Keratinocyte (primary cell): ENCODE data around the gene AIFM3. TPM values are rescaled to one million over a fixed set of nuclear protein-coding genes. Genes with fewer than 3 reads are reported as not detected.

Experiments
- DNase-seq: peaks from one replicate; pipeline ENCODE4 v3.0.0-alpha.2; 2011; ENCODE audit warnings: low read depth, missing footprints, low spot score
- FAIRE-seq: peaks from 2 replicates; lab custom pipeline; 2011; peaks lifted over from hg19 to GRCh38; lab: Jason Lieb, UNC
- H2AFZ ChIP-seq: 2 replicates; pipeline ENCODE4 v1.6.0; 2012; ENCODE audit warnings: low read length, control low read depth, inconsistent platforms; ENCODE audit not compliant: control insufficient read depth
- H3K27ac ChIP-seq: 2 replicates; pipeline ENCODE4 v1.5.1; 2011; ENCODE audit warnings: low read length; ENCODE audit not compliant: control insufficient read depth, insufficient read depth
- H3K27me3 ChIP-seq: 3 replicates; pipeline ENCODE4 v1.6.0; 2011; ENCODE audit warnings: low read length; ENCODE audit not compliant: control insufficient read depth, insufficient read depth; ENCODE audit errors: extremely low read depth
- H3K36me3 ChIP-seq, 2 experiments: 2 replicates in 1 of 2; 3 replicates in 1 of 2; pipeline ENCODE4 v1.5.1; 2011; ENCODE audit warnings: low read length in 2 of 2, mild to moderate bottlenecking in 1 of 2; ENCODE audit not compliant: control insufficient read depth in 2 of 2, insufficient read depth in 2 of 2; ENCODE audit errors: extremely low read depth in 1 of 2
- H3K4me1 ChIP-seq: 3 replicates; pipeline ENCODE4 v1.5.1; 2011; ENCODE audit warnings: low read length; ENCODE audit not compliant: control insufficient read depth, insufficient read depth; ENCODE audit errors: extremely low read depth
- H3K4me2 ChIP-seq: 3 replicates; pipeline ENCODE4 v1.6.0; 2011; ENCODE audit warnings: low read depth, low read length; ENCODE audit not compliant: control insufficient read depth, insufficient read depth; ENCODE audit errors: extremely low read depth
- H3K4me3 ChIP-seq, 3 experiments: fragments of 200-600 bp in 1 of 3; sonication (generic) in 1 of 3; 2 replicates in 2 of 3; 3 replicates in 1 of 3; pipeline ENCODE4 v1.5.1; 2011 to 2016; ENCODE audit warnings: low read length in 3 of 3, mild to moderate bottlenecking in 3 of 3, control low read depth in 2 of 3, inconsistent platforms in 1 of 3, low read depth in 1 of 3, mixed read lengths in 1 of 3, mixed run types in 1 of 3, moderate library complexity in 1 of 3; ENCODE audit not compliant: control insufficient read depth in 2 of 3, insufficient read depth in 2 of 3; ENCODE audit errors: extremely low read depth in 1 of 3
- H3K79me2 ChIP-seq: 2 replicates; pipeline ENCODE4 v1.6.0; 2012; ENCODE audit warnings: low read length; ENCODE audit not compliant: control insufficient read depth, insufficient read depth
- H3K9ac ChIP-seq: 3 replicates; pipeline ENCODE4 v1.6.0; 2011; ENCODE audit warnings: low read length; ENCODE audit not compliant: control insufficient read depth, insufficient read depth; ENCODE audit errors: extremely low read depth
- H3K9me1 ChIP-seq: 3 replicates; pipeline ENCODE4 v1.6.0; 2011; ENCODE audit warnings: low read length; ENCODE audit not compliant: control insufficient read depth, insufficient read depth; ENCODE audit errors: extremely low read depth
- H3K9me3 ChIP-seq: 2 replicates; pipeline ENCODE4 v1.5.1; 2012; ENCODE audit warnings: low read depth, low read length; ENCODE audit not compliant: control insufficient read depth
- H4K20me1 ChIP-seq: 3 replicates; pipeline ENCODE4 v1.6.0; 2011; ENCODE audit warnings: low read length; ENCODE audit not compliant: control insufficient read depth, insufficient read depth; ENCODE audit errors: extremely low read depth
- CTCF ChIP-seq, 3 experiments: IDR thresholded peaks in 1 of 3; conservative IDR thresholded peaks in 1 of 3; optimal IDR thresholded peaks in 1 of 3; 2 replicates in 2 of 3; 3 replicates in 1 of 3; pipeline versions ENCODE3 to v1.5.1; 2011; ENCODE audit warnings: low read length in 3 of 3, mild to moderate bottlenecking in 3 of 3, moderate library complexity in 2 of 3, control low read depth in 1 of 3, inconsistent platforms in 1 of 3; ENCODE audit not compliant: insufficient read depth in 2 of 3; ENCODE audit errors: extremely low read depth in 1 of 3
- EZH2 ChIP-seq: IDR thresholded peaks from one replicate; pipeline ENCODE4 v1.6.1; 2012; ENCODE audit warnings: inconsistent platforms, mild to moderate bottlenecking, low read length, moderate library complexity
- dilution Hi-C: fragments of 300-500 bp; cut with MboI; formaldehyde crosslinking; loops from one replicate; pipeline ENCODE4 v1.7.0; 2020; ENCODE audit warnings: low sequenced_read_pairs; ENCODE audit not compliant: extremely low pct_ligation_motif_present
- polyA plus RNA-seq, 5 experiments: library from polyadenylated mRNA; depleted of rRNA in 3 of 5; stranded (reverse) in 3 of 5; stranded (forward) in 1 of 5; unstranded in 1 of 5; fragments of >200 nt; gene quantifications; 1 replicate in 1 of 5; 2 replicates in 3 of 5; 3 replicates in 1 of 5; pipeline versions ENCODE4 v1.2.1 to v1.2.3, GENCODE V29; 2011 to 2012; ENCODE audit warnings: missing spikeins in 2 of 5, low read depth in 1 of 5, low replicate concordance in 1 of 5

AIFM3 gene
- polyA plus RNA-seq, 1 donor (not counting 4 experiments of a cell fraction or from before 2014, with no cell fraction given) = 0.59 TPM

GRCh38 chr22:20922141-20922751 is 44.8 kb upstream of the AIFM3 start:
- Histone ChIP-seq H3K27ac (no peak overlapping the region), H3K79me2 (peaks cover 99% of the 10 kb centered on the region), H3K36me3 (peaks cover 1 to 5% of the 10 kb centered on the region in 2 experiments), H3K4me1 (peaks cover 21% of the 10 kb centered on the region), H3K4me2 (peak overlapping the region; percentile 43), H3K4me3 (no peak overlapping the region), H3K9ac (no peak overlapping the region), H2AFZ (no peak overlapping the region), H3K9me3 (no peaks in the 10 kb centered on the region), H3K27me3 (no peaks in the 10 kb centered on the region), H3K9me1 (no peaks in the 10 kb centered on the region), H4K20me1 (peaks cover 36% of the 10 kb centered on the region)
- FAIRE-seq (no peak), DNase-seq (no peak)
- dilution Hi-C loops = no loop called here
- TF ChIP-seq EZH2 (no peak), CTCF (optimal IDR thresholded peaks at IDR 0.05 in 1 of 3, IDR thresholded peaks at IDR 0.05 in 1 of 3, conservative IDR thresholded peaks at IDR 0.05 in 1 of 3; ENCODE audit: extremely low read depth in 1 of 3, insufficient read depth in 2 of 3, low read length in 3 of 3) (no peak)

- no peak overlapping the region for H3K4me2 ChIP-seq
- no peak for DNase-seq
- no peak overlapping the region for H2AFZ ChIP-seq
- H3K27ac ChIP-seq = no peak overlapping the region
- peaks cover 15% of the 10 kb centered on the region for H3K4me1 ChIP-seq
- dilution Hi-C loops = no loop called here
- H3K36me3 ChIP-seq = peaks cover 1 to 4% of the 10 kb centered on the region in 2 experiments
- peaks cover 32% of the 10 kb centered on the region for H4K20me1 ChIP-seq
- no peaks in the 10 kb centered on the region for H3K27me3 ChIP-seq
- no peaks in the 10 kb centered on the region for H3K9me3 ChIP-seq
- FAIRE-seq = no peak
- TF ChIP-seq EZH2 (no peak), CTCF (optimal IDR thresholded peaks at IDR 0.05 in 1 of 3, IDR thresholded peaks at IDR 0.05 in 1 of 3, conservative IDR thresholded peaks at IDR 0.05 in 1 of 3; ENCODE audit: extremely low read depth in 1 of 3, insufficient read depth in 2 of 3, low read length in 3 of 3) (no peak)
- peaks cover 99% of the 10 kb centered on the region for H3K79me2 ChIP-seq
- H3K4me3 ChIP-seq = no peak overlapping the region
- peaks cover under 1% of the 10 kb centered on the region for H3K9me1 ChIP-seq
- H3K9ac ChIP-seq = no peak overlapping the region
Measured at GRCh38 chr22:20926243-20926642, 40.8 kb upstream of the AIFM3 start.
